GM21723 (cell line): ENCODE data around the gene RAMAC.
"Not testable (repeated sequence)": the region's sequence is repeated elsewhere in the genome, so short reads cannot be mapped to it uniquely, and the experiment has no call there.

Experiments used
- ATAC-seq: cut with Tn5 transposase; IDR thresholded peaks from one replicate; pipeline ENCODE4 v1.9.1; 2021; ENCODE audit warnings: mild to moderate bottlenecking, moderate library complexity; ENCODE audit not compliant: unreplicated experiment

Gene RAMAC

DNA sequence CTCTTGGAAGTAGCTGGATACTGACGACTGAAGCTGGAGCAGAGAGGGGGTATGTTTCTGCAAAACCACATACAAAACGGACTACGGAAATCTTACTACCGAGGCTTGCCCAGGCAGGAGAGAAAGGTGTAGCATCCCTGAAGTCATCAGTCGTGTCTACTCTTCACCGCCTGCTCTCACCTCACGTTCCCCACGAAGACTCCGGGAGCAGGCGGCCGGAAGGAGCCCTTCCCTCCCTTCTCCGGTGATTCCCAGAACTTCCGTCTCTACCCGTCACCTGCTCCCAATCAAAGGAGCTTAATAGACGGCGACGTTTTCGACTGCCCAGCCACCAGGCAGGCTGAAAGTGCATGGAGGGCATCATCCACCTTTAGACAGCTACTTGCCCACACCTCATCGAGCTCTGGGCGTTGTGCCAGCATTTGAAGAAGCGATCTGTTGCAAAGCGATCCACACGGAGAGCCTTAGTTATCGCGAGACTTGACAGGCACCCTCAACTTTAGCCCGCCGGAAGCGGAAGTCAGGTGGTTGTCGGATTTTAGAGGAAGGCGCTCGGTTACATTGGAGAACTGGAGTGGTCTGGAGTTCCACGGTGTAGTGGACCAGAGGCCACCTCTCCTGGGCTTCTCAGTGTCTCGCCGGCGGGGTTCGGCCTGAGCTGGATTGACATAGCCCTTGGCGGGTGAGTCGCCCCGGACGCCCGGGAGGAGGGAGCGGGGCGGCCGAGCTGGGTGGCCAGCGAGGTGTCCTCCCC is at the start of gene RAMAC:
TSS of gene RAMAC (plus strand) at position 523 of the 754 bp plus-strand sequence. CDS start 2,809 bp downstream, outside the sequence.
- ATAC-seq: peak; percentile 93

DNA sequence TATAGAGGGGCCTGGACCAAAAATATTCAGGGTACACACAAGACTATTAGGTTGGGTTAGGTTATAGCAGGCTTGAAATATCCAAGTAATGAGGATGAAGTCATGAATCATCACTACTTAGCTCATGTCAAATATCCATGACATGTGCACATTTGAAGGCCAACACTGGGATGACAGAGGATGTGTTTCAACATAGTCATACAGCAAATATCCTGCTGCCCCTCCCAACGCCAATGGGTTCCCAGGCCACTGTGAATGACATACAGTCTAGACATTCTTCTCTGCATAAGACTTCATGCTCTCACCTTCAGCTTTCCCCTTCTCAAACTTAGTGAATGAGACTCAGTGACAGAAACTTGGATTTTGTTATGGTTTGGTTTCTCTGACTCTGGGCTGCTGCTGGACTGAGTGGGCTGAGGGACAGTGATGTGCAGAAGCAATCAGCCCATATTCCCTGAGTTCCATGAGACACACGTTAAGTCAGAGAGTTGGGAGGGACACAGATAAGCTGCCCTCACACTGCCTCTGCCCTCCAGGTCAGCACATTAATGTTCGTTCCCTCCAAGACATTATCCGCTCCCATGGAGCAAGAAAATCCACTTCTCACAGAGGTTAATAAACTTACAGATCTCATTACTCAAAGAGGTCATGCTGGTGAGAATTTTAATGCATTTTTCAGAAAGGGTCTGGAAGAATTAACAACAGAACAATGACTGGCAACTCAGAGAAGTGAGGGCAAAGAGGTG is 48.9 kb upstream of the RAMAC start:
- ATAC-seq: no peak

DNA sequence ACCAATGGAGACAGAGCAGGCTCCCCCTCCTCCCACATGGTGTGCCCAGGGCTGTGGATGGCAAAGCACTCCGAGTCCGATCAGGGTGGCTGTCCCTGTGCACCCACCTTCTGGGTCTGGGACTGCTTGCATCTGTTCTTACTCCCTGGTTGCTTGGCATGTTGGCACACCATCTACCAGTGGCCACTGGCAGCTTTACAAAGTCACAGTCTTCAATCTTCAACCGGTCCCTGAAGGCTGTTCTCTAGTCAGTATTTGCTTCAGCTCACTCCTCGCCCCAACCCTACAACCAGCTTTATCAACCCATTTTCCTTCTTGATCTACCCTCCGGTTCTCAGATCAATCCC is 48.3 kb upstream of the RAMAC start:
- no peak for ATAC-seq

DNA sequence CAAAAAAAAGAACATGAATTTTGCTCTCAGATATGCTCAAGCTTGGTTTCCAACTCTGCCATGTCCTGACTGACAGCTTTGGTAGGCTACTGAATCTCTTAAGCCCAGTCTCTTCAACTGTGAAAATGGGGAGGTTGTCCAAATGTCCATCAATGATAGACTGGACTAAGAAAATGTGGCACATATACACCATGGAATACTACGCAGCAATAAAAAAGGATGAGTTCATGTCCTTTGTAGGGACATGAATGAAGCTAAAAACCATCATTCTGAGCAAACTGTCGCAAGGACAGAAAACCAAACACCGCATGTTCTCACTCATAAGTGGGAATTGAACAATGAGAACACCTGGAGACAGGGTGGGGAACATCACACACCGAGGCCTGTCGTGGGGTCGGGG is 46.3 kb upstream of the RAMAC start:
- ATAC-seq: not testable (repeated sequence)

DNA sequence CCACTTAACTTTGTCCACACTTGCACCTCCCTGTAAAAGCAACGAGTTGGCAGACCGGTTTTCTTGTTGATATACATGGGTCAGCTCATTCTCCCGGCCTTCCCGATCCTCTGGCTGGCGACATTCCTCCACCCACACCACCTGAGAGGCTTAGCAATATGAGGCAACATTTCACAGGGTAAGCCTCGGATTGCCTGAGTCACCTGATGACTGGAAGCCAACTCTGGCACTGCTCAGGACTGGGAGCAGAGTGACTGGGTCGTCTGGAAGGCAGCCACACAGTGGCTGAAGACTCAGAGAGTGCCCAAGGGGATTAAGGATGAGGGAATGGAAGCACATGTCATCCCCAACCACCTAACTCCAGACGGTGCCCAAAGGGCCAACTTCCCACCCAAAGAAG is 43.3 kb upstream of the RAMAC start:
- no peak for ATAC-seq

DNA sequence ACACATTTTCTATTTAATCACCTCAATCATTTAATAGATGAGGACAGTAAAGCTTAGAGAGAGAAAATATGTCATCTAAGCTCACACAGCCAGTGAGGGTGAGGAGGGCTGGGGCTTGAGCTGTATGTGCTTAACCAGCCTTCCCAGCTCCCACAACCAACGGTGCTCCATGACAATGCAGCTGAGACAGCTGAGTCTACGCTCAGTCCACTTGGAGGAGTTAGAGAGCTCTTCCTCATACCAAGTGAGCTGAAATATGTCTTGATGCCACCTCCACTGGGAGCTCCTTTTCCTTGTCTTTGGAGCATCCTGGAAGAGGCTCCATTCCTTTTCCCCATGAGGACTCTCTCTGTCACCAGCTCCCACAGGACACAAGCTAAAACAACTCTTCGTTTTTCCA is 42.8 kb upstream of the RAMAC start:
- ATAC-seq: no peak

DNA sequence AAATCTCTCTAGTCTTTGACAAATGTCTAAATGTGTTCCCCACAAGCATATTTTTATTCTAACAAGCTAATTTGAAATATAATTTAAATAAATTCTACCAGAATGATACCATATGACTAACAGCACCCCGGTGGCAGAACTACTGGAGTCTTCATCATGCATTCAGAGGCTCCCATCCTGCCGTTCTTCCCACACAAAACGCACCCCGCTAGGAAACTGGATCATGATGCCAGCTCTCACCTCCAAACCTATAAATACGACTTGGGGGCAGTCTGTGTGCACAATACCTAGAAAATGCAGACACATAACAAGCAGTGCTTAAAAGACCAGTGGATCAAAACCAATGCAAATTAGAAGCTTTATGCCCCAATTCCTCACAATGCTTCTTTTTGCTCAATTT is 42.0 kb upstream of the RAMAC start:
- no peak for ATAC-seq

DNA sequence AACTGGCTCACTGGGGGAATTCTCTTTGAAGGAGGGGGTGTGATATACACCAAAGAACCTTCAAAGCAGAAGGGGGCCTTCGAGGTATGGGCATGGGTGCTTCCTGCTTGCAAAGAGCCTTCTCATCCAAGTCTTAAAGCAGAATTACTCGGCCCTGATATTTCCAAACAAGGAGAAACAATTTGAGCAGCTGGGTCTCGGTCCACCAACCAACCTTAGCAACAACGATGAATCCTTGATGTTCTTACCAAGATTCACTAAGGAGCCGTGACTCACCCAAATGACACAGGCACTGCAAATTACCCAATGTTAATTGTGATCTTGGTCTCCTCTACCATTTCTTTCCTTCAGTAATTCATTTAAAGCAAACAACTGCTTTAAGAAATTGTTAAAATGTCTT is 41.2 kb upstream of the RAMAC start:
- ATAC-seq: no peak

DNA sequence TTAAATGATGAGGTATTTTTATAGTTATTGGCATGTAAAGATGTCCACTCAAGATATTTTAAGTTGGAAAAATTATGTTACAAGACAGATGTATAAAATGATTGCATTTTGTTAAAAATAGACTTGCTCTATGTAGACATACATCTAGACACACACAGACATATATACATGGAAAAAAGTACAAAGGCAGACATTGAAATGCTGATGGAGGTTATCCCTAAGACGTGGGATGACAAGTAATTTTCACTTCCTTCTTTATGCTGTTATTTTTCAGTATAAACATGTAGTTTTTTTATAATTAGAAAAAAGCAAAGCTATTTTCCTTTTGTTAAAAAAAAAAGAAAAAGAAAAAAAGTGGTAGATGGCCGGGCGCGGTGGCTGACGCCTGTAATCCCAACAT is 40.7 kb upstream of the RAMAC start:
- ATAC-seq: no peak

DNA sequence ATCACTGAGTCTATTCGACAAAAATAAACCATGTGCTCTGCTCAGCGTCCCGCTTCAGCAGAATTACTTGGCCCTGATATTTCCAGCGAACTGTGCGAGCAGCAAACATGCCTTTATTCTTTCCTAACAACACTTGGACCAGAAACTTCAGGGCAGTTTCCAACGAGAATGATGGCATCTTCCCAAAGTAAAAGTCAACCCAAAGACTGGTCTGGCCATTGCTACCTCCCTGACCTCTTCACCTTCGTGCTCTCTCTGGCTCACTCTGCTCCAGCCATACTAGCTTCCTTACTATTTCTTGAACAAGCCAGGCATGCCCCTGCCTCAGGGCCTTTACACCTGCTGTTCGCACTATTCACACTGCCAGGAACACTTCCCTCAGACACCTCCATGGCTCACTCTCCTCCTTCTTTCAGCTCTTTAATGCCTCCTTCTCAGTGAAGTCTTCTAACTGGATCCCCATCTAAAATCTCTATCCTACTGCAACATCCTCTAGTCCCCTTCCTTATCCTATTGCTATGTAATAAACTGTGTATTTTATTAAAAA is 39.8 kb upstream of the RAMAC start:
- ATAC-seq: no peak

DNA sequence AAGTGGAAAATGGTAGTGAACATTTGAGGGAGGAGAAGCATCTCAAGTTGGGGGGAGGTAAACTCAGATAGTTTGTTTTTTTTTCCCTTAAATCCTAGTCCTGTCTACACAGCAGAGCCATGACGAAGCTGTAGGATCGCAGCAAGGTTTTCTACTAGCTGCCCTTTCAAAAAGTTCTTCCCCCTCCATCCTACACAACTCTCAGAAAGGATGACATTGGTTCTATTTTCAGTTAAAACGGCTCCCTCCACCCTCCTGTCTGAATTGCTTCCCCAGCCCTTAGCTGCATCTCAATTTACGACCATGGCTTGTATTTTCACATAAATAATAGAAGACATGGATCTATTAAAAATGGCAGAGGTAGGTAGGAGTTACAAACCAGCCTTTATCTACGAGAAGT is 35.7 kb upstream of the RAMAC start:
- no peak for ATAC-seq

DNA sequence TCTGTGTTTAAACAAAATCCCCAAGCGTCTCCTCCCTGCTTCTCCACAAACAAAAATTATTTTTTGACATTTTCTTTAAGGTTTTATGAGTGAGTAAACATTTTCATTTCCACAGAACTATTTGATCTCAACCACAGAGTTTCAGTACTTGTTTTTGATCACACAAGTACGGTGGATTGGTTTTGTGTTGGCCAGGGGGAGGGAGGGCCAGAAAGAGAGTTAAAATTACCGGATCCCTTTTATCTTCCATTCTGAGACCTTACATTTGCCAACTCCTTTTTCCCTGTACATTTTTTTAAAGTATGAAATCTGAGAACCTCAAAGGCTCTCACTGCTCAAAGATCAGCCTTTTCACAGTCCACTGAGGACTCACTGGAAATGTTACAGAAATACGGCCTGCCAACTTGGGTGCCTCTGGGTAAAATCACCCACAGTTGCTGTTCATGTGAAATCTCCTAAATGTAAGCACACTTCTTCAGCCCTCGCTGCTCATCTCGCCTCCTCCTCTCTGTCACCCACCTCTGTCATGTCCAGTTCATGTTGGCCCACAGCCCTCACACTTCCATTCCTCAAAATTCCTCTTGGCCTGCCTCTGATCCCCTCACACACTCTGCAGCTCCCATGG is 35.2 kb upstream of the RAMAC start:
- no peak for ATAC-seq

DNA sequence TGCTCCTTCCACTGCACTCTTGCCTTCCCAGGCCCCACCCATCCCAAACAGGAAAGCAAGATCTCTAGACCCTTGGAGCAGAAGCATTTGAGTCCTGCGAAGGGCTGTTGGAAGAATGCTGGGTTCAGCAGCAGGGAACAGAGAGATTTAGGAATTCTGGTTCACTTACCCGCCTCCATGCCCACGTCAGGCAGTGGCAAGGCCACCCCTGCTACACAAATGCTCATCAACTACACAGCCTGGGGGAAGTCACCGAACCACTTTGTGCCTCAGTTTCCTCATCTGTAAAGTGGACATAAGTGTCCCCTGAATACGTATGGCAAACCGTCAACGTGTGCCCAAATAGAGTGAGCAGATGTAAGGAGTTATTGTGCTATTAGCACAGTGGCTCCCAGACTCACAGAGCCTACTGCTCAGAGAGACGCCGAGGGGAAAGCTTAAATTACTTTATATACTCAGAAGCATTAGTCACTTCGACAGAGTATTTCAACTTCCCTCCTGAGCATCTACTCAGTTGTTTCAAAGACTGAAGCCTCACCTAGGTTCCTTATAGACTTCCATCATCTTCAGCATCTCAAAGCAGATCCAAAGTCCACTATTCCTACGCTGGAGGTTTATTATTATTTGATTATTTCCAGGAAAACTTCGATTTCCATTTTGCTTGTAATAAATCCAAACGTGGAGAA is 34.4 kb upstream of the RAMAC start:
- ATAC-seq: no peak

DNA sequence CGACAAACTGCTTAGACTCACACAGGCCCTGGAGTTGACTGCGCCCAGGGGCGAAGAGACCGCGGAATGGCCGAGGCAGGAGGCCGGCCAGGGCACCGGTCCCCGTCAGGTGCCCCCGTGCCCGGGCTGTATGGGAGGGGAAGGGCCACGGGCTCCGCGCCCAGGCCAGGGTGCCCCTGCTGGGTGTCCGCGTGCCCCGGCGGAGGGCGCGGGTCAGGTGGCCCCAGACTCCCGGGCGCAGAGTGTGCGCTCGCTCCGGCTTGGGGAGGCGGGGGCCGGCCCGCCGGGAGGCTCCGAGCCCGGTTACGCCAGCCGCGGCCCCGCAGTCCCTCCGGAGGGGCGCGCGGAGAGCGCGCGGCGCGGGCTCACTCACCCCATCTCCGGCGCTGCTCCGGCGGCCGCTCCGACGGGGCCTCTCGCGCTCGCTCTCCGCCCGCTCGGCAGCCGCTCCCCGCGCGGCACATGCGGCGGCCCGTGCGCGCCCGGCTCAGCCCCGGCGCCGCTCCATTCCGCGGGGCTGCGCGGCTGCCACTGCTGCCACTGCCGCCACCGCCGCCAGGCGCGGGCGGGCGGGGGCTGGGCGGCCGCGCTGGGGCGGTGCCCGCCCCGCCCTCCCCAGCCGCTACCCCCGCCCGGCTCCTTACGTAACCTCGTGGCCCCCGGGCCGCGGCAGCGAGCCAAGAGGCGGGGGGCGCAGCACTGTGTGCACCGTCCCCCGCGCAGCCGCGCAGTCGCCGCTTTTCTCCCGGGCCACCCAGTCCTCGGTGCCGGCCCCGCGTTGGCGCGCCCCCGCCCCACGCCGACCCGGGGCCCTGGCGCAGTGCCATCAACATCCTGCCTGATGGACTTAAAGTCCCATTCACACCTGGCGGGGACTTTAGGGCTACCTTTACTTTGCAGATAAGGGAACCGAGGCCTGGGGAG is 33.6 kb upstream of the RAMAC start, which contains the start of gene HOMER2:
TSS of gene HOMER2 (minus strand) at position 563 of the 924 bp plus-strand sequence. CDS start at position 378, 185 bp downstream.
- no peak for ATAC-seq

DNA sequence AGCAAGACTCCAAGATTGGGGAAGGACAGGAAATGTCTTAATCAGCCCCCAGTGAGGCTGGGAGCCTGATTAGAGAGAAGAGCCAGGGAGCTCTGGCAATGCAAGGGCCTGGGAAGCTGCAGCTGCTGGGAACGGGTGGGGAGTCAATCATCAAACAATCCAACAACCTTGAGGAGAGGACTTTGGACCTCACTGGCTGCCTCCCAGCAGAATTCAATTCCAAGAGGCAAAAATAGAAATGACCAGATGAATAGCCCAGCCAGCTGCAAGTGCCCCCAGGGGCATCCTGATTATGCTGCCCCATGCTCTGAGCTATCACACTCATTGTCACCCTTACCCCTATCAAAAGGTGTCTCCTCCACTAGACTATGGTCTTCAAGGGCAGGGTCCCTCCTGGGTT is 27.4 kb upstream of the RAMAC start:
- ATAC-seq: no peak

DNA sequence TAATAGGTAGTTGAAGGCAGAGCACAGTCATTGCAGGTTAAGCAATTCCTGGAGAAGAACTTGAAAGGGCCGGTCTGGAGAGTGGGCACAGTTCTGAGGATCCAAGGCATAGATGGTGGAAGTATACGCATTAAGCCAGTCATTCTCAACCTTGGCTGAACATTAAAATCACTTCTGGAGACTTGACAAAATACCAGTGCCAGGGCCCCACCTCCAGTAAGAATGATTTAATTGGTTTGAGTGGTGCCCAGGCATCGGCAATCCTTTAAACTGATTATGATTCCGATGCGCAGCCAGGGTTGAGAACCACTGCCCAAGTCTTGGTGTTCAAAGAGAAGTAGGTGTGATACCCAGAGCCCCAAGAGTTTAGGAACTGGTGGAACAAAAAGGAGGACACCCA is 26.6 kb upstream of the RAMAC start:
- ATAC-seq: no peak

DNA sequence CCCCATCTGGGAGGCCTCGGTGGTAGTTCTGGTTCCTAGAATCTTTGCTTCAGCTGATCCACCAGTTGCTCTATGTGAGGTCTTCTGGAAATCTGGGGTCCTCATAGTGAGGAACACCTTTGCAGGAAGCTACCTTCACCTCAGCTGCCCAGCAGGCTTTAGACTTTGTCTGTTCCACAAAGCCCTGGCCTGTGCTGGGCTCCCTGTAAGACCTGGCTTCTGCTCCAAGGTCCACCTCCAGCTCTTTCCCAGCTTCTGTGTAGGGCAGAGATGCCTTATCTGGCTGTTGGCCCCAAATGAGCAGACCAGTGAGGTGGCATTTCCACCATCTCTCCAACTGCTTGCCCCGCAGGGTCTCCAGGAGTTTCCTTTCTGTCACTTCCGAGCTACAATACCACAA is 25.2 kb upstream of the RAMAC start:
- ATAC-seq: no peak

DNA sequence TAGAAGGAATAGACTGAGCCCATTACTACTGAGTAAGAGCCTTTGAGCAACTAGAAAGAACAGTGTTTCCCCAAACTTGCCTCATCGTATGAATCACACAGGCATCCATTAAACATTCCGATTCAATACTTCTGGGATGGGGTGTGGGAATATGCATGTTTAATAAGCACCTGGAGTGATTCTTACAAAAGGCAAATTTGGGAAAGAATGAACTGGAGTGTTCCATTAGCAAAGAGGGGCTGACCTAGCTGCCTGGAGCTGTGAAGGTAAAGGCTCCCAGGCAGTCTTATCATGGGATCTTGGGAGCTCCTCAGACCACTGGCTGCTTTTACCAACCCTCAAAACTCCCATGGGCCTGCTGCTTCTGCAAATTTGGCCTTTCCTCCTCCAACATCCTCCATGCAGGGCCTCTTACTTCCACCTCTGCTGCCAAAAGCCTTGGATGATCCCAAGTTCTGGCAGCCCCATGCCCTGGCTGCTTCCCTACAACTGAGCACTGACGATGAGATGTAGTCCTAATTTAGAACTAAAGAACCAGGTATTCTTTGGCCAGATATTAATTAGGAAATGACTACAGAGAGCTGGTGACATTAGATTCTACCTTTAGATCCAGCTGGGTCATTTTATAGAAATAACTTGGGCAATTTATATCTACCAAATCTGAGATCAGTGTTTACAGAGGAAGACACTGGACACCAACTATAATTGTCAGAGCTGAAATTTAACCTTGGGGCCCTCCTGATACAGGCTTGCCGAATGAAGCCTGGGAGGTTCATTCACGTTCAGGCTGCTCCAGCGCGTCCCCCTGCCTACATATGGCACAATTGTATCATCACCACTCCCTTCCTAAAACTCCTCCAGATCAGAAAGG is 22.3 kb upstream of the RAMAC start:
- ATAC-seq: no peak

DNA sequence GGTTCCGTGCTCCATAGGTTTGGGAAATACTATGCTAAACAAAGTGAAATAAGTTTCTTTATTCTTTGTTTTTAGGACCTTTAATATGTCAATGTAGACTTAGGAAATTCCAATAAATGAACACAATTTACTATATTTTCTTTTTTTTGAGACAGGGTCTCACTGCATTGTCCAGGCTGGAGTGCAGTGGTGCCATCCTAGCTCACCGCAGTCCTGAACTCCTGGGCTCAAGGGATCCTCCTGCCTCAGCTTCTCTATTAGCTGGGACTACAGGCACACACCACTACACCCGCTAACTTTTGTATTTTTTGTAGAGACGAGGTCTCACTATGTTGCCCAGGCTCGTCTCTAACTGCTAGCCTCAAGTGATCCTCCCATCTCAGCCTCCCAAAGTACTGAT is 21.1 kb upstream of the RAMAC start:
- no peak for ATAC-seq
